Measurements from ENCODE around the gene KDF1. TPM values are rescaled to one million over a fixed set of nuclear protein-coding genes. Genes with fewer than 3 reads are reported as not detected.
"Not testable (repeated sequence)": the region's sequence is repeated elsewhere in the genome, so short reads cannot be mapped to it uniquely, and the experiment has no call there.

Gene KDF1
- polyA plus RNA-seq, 4 donors: 19.9 to 30.8 (median 27.1) TPM

DNA sequence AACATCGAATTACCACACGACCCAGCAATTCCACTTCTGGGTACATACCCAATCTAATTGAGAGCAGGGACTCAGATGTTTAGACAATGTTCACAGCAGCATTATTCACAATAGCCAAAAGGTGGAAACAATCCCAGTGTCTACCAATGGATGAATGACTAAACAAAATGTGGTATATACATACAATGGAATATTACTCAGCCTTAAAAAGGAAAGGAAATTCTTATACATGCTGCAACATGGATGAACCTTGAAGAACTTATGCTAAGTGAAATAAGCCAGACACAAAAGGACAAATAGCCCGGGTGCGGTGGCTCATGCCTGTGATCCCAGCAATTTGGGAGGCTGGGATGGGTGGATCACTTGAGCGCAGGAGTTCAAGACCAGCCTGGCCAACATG is 6.9 kb downstream of the KDF1 start:
- Histone ChIP-seq H3K9me3 (ENCODE audit: control insufficient read depth in 2 of 2, insufficient read depth in 1 of 2, low read depth in 1 of 2, low read length in 1 of 2) (no peaks in the 10 kb centered on the region), H3K4me3 (ENCODE audit: low read depth in 1 of 3, low read length in 3 of 3) (no peak overlapping the region), H3K27me3 (ENCODE audit: control insufficient read depth in 3 of 3, insufficient read depth in 3 of 3, low read length in 3 of 3) (no peaks in the 10 kb centered on the region), H3K4me1 (ENCODE audit: control insufficient read depth in 3 of 3, insufficient read depth in 2 of 3, low read depth in 1 of 3, low read length in 2 of 3) (peaks cover 0 to 21% (median 0%) of the 10 kb centered on the region in 3 donors), H3K36me3 (ENCODE audit: control insufficient read depth in 3 of 3, insufficient read depth in 2 of 3, low read depth in 1 of 3, low read length in 3 of 3) (peaks cover 0 to 56% (median 2%) of the 10 kb centered on the region in 3 donors), H3K27ac (ENCODE audit: low read depth in 1 of 3, low read length in 2 of 3) (no peak overlapping the region)
- no peak for FAIRE-seq
- 97 to 99% (median 97%) methylated on average over 5 of the region's 5 CpGs for WGBS, 3 donors
- DNase-seq: no peak

DNA sequence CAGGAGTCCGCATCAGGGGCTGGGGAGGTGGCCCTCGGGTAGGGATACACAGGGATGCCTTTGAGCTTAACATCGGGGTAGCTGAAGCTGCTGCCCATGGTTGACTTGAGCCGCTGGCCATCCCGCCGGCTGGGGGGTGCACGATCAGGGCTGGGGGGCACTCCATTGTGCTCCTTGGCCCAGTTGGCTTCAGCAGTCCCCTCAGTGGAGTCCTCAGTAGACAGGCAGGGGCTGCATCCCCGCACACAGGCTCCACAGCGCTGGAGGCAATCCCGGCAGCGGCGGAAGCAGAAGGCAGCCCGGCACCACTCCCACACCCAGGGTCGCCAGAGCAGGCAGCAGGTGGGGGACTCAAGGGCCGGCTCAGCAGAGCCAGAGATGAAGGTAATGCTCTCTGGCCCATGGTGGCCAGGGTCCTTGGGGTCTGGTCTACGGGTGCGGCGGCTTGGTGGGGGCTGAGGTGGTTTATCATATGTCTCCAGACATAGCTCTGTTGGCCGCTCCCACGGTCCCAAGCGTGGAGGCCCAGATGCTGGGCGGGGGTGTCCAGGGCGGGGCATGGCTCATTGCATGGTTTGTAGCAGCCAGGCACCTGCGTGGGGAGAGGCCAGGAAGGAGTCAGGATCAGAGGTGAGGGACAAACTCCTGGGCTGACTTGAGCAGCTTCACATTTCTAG is 8.3 kb downstream of the KDF1 start:
- Histone ChIP-seq H3K4me3 (ENCODE audit: low read depth in 1 of 3, low read length in 3 of 3) (no peak overlapping the region), H3K27me3 (ENCODE audit: control insufficient read depth in 3 of 3, insufficient read depth in 3 of 3, low read length in 3 of 3) (no peaks in the 10 kb centered on the region), H3K9me3 (ENCODE audit: control insufficient read depth in 2 of 2, insufficient read depth in 1 of 2, low read depth in 1 of 2, low read length in 1 of 2) (no peaks in the 10 kb centered on the region), H3K36me3 (ENCODE audit: control insufficient read depth in 3 of 3, insufficient read depth in 2 of 3, low read depth in 1 of 3, low read length in 3 of 3) (peaks cover 0 to 66% (median 4%) of the 10 kb centered on the region in 3 donors), H3K27ac (ENCODE audit: low read depth in 1 of 3, low read length in 2 of 3) (no peak overlapping the region), H3K4me1 (ENCODE audit: control insufficient read depth in 3 of 3, insufficient read depth in 2 of 3, low read depth in 1 of 3, low read length in 2 of 3) (peaks cover 0 to 24% (median 0%) of the 10 kb centered on the region in 3 donors)
- FAIRE-seq (no peak), DNase-seq (peak in 1 of 2 donors; percentile 33)
- 77 to 86% (median 81%) methylated on average over 24 of the region's 24 CpGs for WGBS, 3 donors

DNA sequence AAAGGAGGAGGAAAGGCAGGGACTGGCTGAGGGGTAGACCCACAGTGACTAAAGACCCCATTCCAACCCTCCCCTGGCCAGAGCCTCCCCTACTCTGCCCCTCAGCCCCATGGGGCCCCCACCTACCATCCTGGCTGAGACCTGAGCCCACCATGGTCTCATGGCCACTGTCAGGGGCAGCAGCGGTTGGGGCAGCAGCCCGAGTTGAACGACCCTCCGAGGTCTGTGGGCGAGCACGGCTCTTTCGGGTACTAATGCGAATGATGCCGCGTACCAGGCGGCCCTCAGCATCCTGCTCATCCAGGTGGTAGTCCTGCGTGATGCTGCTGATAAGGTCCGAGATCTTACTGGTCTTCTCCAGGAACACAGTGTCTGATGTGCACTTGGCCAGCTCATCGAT is 9.1 kb downstream of the KDF1 start:
- Histone ChIP-seq H3K36me3 (ENCODE audit: control insufficient read depth in 3 of 3, insufficient read depth in 2 of 3, low read depth in 1 of 3, low read length in 3 of 3) (peaks cover 1 to 72% (median 4%) of the 10 kb centered on the region in 3 donors), H3K9me3 (ENCODE audit: control insufficient read depth in 2 of 2, insufficient read depth in 1 of 2, low read depth in 1 of 2, low read length in 1 of 2) (no peaks in the 10 kb centered on the region), H3K4me3 (ENCODE audit: low read depth in 1 of 3, low read length in 3 of 3) (no peak overlapping the region), H3K27ac (ENCODE audit: low read depth in 1 of 3, low read length in 2 of 3) (peak overlapping the region in 1 of 3 donors; percentile 46), H3K4me1 (ENCODE audit: control insufficient read depth in 3 of 3, insufficient read depth in 2 of 3, low read depth in 1 of 3, low read length in 2 of 3) (peaks cover 0 to 32% (median 0%) of the 10 kb centered on the region in 3 donors), H3K27me3 (ENCODE audit: control insufficient read depth in 3 of 3, insufficient read depth in 3 of 3, low read length in 3 of 3) (no peaks in the 10 kb centered on the region)
- FAIRE-seq: no peak
- WGBS, 3 donors: 95 to 96% (median 96%) methylated on average over 14 of the region's 14 CpGs
- DNase-seq: no peak

DNA sequence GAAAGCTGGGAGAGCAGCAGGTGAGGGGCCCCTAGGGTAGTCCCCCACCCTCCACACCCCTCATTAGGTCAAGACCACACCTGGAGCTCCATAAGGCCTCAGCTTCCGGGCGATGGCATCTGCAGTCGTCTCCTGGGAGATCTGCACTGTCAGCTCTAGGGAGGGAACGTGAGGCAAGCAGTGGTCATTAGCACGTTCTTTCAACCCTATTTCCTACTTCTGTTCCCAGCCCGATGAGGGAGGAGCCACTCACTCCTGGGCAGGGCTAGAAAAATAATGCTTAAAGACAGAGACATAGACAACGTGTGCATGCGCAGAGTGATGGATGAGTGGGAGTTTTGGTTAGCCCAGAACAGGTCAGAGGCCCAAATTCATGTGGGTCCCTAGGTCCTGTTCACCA is 9.7 kb downstream of the KDF1 start:
- Histone ChIP-seq H3K9me3 (ENCODE audit: control insufficient read depth in 2 of 2, insufficient read depth in 1 of 2, low read depth in 1 of 2, low read length in 1 of 2) (no peaks in the 10 kb centered on the region), H3K27ac (ENCODE audit: low read depth in 1 of 3, low read length in 2 of 3) (peak overlapping the region in 1 of 3 donors; percentile 66), H3K27me3 (ENCODE audit: control insufficient read depth in 3 of 3, insufficient read depth in 3 of 3, low read length in 3 of 3) (no peaks in the 10 kb centered on the region), H3K36me3 (ENCODE audit: control insufficient read depth in 3 of 3, insufficient read depth in 2 of 3, low read depth in 1 of 3, low read length in 3 of 3) (peaks cover 4 to 78% (median 7%) of the 10 kb centered on the region in 3 donors), H3K4me1 (ENCODE audit: control insufficient read depth in 3 of 3, insufficient read depth in 2 of 3, low read depth in 1 of 3, low read length in 2 of 3) (peaks cover 0 to 38% (median 0%) of the 10 kb centered on the region in 3 donors), H3K4me3 (ENCODE audit: low read depth in 1 of 3, low read length in 3 of 3) (no peak overlapping the region)
- peak in 1 of 2 donors; percentile 59 for DNase-seq
- 53 to 60% (median 54%) methylated on average over 8 of the region's 8 CpGs for WGBS, 3 donors
- no peak for FAIRE-seq

GRCh38 chr1:26949926-26950319 is 10.3 kb downstream of the KDF1 start:
- Histone ChIP-seq H3K27ac (ENCODE audit: low read depth in 1 of 3, low read length in 2 of 3) (peak overlapping the region in 1 of 3 donors; percentile 66), H3K27me3 (ENCODE audit: control insufficient read depth in 3 of 3, insufficient read depth in 3 of 3, low read length in 3 of 3) (no peaks in the 10 kb centered on the region), H3K9me3 (ENCODE audit: control insufficient read depth in 2 of 2, insufficient read depth in 1 of 2, low read depth in 1 of 2, low read length in 1 of 2) (no peaks in the 10 kb centered on the region), H3K36me3 (ENCODE audit: control insufficient read depth in 3 of 3, insufficient read depth in 2 of 3, low read depth in 1 of 3, low read length in 3 of 3) (peaks cover 4 to 85% (median 13%) of the 10 kb centered on the region in 3 donors), H3K4me1 (ENCODE audit: control insufficient read depth in 3 of 3, insufficient read depth in 2 of 3, low read depth in 1 of 3, low read length in 2 of 3) (peaks cover 0 to 43% (median 0%) of the 10 kb centered on the region in 3 donors), H3K4me3 (ENCODE audit: low read depth in 1 of 3, low read length in 3 of 3) (no peak overlapping the region)
- whole genome bisulfite sequencing, 3 donors: 15 to 45% (median 20%) methylated on average over 3 of the region's 3 CpGs
- no peak for FAIRE-seq
- peak; percentile 24 to 54 for DNase-seq

DNA sequence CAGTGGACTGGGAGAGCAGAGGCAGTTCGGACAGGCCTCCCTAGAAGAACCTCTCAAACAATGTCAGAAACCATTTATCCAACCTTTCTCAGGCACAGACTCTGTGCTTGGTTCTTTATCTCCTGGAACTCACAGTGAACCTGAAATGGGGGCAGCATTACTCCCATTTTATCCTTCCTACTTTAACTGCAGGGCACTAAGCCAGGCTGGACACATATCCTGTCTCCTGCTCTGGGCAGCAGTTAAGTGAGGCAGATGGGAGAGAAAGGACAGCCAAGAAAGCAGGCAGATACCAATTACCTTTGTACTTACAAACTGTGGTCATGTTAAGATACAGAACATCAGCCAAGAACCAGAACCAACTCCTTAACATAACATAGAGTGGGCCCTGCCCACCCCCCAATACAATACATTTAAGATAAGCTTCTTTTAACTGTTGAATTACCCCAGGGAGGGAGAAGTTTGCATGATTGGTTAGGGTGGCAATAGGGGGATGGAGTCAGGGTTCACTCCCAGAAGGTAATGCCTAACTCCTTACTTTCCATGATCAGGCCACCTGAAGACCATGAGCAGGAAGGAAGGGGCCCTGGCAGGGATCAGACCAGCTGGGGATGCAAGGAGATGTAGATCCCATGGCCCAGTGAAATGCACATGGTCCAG is 10.9 kb downstream of the KDF1 start:
- H3K4me3 ChIP-seq (ENCODE audit: low read depth in 1 of 3, low read length in 3 of 3): no peak overlapping the region
- peak overlapping the region in 1 of 3 donors; percentile 66 for H3K27ac ChIP-seq (ENCODE audit: low read depth in 1 of 3, low read length in 2 of 3)
- DNase-seq (no peak), FAIRE-seq (no peak)
- 78 to 100% (median 94%) methylated on average over 1 of the region's 1 CpG for WGBS, 3 donors
- peaks cover 0 to 47% (median 0%) of the 10 kb centered on the region in 3 donors for H3K4me1 ChIP-seq (ENCODE audit: control insufficient read depth in 3 of 3, insufficient read depth in 2 of 3, low read depth in 1 of 3, low read length in 2 of 3)
- no peaks in the 10 kb centered on the region for H3K9me3 ChIP-seq (ENCODE audit: control insufficient read depth in 2 of 2, insufficient read depth in 1 of 2, low read depth in 1 of 2, low read length in 1 of 2)
- H3K27me3 ChIP-seq (ENCODE audit: control insufficient read depth in 3 of 3, insufficient read depth in 3 of 3, low read length in 3 of 3): no peaks in the 10 kb centered on the region
- H3K36me3 ChIP-seq (ENCODE audit: control insufficient read depth in 3 of 3, insufficient read depth in 2 of 3, low read depth in 1 of 3, low read length in 3 of 3): peaks cover 4 to 88% (median 13%) of the 10 kb centered on the region in 3 donors

DNA sequence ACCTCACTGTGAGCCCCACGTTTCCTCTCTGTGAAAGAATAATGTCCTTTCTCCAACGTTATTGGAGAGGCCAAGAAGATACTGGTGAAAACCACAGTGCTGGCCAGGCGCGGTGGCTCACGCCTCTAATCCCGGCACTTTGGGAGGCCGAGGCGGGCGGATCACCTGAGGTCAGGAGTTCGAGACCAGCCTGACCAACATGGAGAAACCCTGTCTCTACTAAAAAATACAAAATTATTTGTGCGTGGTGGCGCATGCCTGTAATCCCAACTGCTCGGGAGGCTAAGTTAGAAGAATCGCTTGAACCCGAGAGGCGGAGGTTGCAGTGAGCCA is 11.6 kb downstream of the KDF1 start:
- H3K4me3 ChIP-seq (ENCODE audit: low read depth in 1 of 3, low read length in 3 of 3); FAIRE-seq; H3K27ac ChIP-seq (ENCODE audit: low read depth in 1 of 3, low read length in 2 of 3); DNase-seq; H3K9me3 ChIP-seq (ENCODE audit: control insufficient read depth in 2 of 2, insufficient read depth in 1 of 2, low read depth in 1 of 2, low read length in 1 of 2); H3K27me3 ChIP-seq (ENCODE audit: control insufficient read depth in 3 of 3, insufficient read depth in 3 of 3, low read length in 3 of 3): not testable (repeated sequence)
- Histone ChIP-seq H3K36me3 (ENCODE audit: control insufficient read depth in 3 of 3, insufficient read depth in 2 of 3, low read depth in 1 of 3, low read length in 3 of 3) (peaks cover 5 to 90% (median 13%) of the 10 kb centered on the region in 3 donors), H3K4me1 (ENCODE audit: control insufficient read depth in 3 of 3, insufficient read depth in 2 of 3, low read depth in 1 of 3, low read length in 2 of 3) (peaks cover 0 to 50% (median 0%) of the 10 kb centered on the region in 3 donors)
- 86 to 91% (median 87%) methylated on average over 16 of the region's 16 CpGs for WGBS, 3 donors

DNA sequence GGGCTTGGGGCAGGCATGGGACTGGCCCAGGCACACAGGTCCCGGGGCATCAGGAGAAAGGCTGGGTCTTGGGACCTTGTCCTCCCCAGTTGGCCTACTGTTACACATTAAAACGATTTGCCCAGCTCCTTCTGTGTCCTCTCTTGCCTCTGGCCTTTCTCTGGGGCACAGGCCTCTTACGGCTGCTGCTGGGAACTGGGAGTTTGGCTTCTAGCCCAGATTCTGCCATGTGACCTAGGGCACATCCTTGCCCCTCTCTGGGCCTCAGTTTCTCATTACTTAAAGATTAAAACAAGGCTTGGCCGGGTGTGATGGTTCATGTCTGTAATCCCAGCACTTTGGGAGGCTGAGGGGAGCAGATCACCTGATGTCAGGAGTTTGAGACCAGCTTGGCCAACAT is 14.0 kb downstream of the KDF1 start:
- DNase-seq: peak; percentile 62 to 66
- peak overlapping the region; percentile 65 to 78 (median 73) for H3K27ac ChIP-seq (ENCODE audit: low read depth in 1 of 3, low read length in 2 of 3)
- FAIRE-seq: no peak
- H3K27me3 ChIP-seq (ENCODE audit: control insufficient read depth in 3 of 3, insufficient read depth in 3 of 3, low read length in 3 of 3): no peaks in the 10 kb centered on the region
- WGBS, 3 donors: 22 to 67% (median 37%) methylated on average over 4 of the region's 4 CpGs
- no peak overlapping the region for H3K4me3 ChIP-seq (ENCODE audit: low read depth in 1 of 3, low read length in 3 of 3)
- peaks cover 0 to 47% (median 0%) of the 10 kb centered on the region in 3 donors for H3K4me1 ChIP-seq (ENCODE audit: control insufficient read depth in 3 of 3, insufficient read depth in 2 of 3, low read depth in 1 of 3, low read length in 2 of 3)
- no peaks in the 10 kb centered on the region for H3K9me3 ChIP-seq (ENCODE audit: control insufficient read depth in 2 of 2, insufficient read depth in 1 of 2, low read depth in 1 of 2, low read length in 1 of 2)
- peaks cover 14 to 96% (median 24%) of the 10 kb centered on the region in 3 donors for H3K36me3 ChIP-seq (ENCODE audit: control insufficient read depth in 3 of 3, insufficient read depth in 2 of 3, low read depth in 1 of 3, low read length in 3 of 3)
